Transverse colon (tissue), 3 donors: Measurements from ENCODE around the gene TTC39A.

ENCODE experiments used
- CTCF ChIP-seq, 5 experiments: fragments of 200-600 bp in 3 of 5; fragments of 450-650 bp in 2 of 5; sonication (generic) in 3 of 5; IDR thresholded peaks; 1 replicate in 2 of 5; 2 replicates in 3 of 5; pipeline ENCODE4 v1.5.1; 2016 to 2017; ENCODE audit warnings: antibody characterized with exemption in 5 of 5, inconsistent platforms in 3 of 5, mild to moderate bottlenecking in 2 of 5, moderate library complexity in 1 of 5
- EP300 ChIP-seq: sonication (generic); formaldehyde crosslinking; IDR thresholded peaks from one replicate; pipeline ENCODE4 v1.6.1; 2017; ENCODE audit warnings: antibody characterized with exemption, low read depth
- POLR2A ChIP-seq: fragments of 450-650 bp; IDR thresholded peaks from one replicate; pipeline ENCODE4 v1.6.1; 2016; ENCODE audit warnings: antibody characterized with exemption, mild to moderate bottlenecking, moderate library complexity

- no peak for TF ChIP-seq CTCF (IDR thresholded peaks at IDR 0.05)
- no peak for TF ChIP-seq POLR2A
- TF ChIP-seq EP300, result no peak
Measured at GRCh38 chr1:51264451-51264850, 65.9 kb downstream of the TTC39A start.
